Right lobe of liver (tissue), 4 donors: Measurements from ENCODE around the gene BMP2.

Source experiments
- POLR2A ChIP-seq: fragments of 450-650 bp; IDR thresholded peaks from one replicate; pipeline ENCODE4 v1.6.1; 2017; ENCODE audit warnings: antibody characterized with exemption, mild to moderate bottlenecking
- TF ChIP-seq, protein P1 (sequence below), 4 donors: fragments of 200-600 bp in 3 of 4; fragments of 450-650 bp in 1 of 4; IDR thresholded peaks; one replicate each; pipeline versions ENCODE4 v1.5.1 to v1.8.0; 2016 to 2022; ENCODE audit warnings: antibody characterized with exemption in 4 of 4, mild to moderate bottlenecking in 2 of 4
- donor health status: DM: no; HTN: no; CAD: no.
- donor health status: DM: no; HTN: no; CAD: no.
- donor health status: DM: no; HTN: yes; CAD: no.

GRCh38 chr20:6767126-6767535 is 355 bp upstream of the BMP2 start:
- TF ChIP-seq, protein P1, sequence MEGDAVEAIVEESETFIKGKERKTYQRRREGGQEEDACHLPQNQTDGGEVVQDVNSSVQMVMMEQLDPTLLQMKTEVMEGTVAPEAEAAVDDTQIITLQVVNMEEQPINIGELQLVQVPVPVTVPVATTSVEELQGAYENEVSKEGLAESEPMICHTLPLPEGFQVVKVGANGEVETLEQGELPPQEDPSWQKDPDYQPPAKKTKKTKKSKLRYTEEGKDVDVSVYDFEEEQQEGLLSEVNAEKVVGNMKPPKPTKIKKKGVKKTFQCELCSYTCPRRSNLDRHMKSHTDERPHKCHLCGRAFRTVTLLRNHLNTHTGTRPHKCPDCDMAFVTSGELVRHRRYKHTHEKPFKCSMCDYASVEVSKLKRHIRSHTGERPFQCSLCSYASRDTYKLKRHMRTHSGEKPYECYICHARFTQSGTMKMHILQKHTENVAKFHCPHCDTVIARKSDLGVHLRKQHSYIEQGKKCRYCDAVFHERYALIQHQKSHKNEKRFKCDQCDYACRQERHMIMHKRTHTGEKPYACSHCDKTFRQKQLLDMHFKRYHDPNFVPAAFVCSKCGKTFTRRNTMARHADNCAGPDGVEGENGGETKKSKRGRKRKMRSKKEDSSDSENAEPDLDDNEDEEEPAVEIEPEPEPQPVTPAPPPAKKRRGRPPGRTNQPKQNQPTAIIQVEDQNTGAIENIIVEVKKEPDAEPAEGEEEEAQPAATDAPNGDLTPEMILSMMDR (IDR thresholded peaks at IDR 0.05) = peak in 2 of 4 donors; percentile 13 to 24
- TF ChIP-seq POLR2A = no peak
